HEK293 (cell line): ENCODE data around the gene FKBP14.

ENCODE experiments used
- CTCF ChIA-PET: fragments of 350-600 bp; formaldehyde crosslinking; extraction: SDS; loops from one replicate; lab custom pipeline; 2021; ENCODE audit warnings: antibody characterized with exemption; lab: Yijun Ruan, JAX
- POLR2A ChIA-PET: fragments of 300-600 bp; formaldehyde crosslinking; extraction: SDS; loops from one replicate; lab custom pipeline; 2020; ENCODE audit warnings: antibody characterized with exemption, inconsistent platforms; lab: Yijun Ruan, JAX
- H3K27ac ChIP-seq: fragments of 200-500 bp; sonication (Bioruptor generic); 2 replicates; pipeline ENCODE4 v1.5.1; 2014; ENCODE audit warnings: low read depth, low read length, control low read depth, inconsistent platforms; ENCODE audit errors: extremely low read depth
- H3K36me3 ChIP-seq, 2 experiments: fragments of 200-500 bp in 1 of 2; sonication (Bioruptor generic) in 1 of 2; 1 replicate in 1 of 2; 2 replicates in 1 of 2; pipeline ENCODE4 v1.5.1; 2014 to 2017; ENCODE audit warnings: inconsistent platforms in 2 of 2, low read length in 2 of 2; ENCODE audit not compliant: control insufficient read depth in 2 of 2, insufficient read depth in 1 of 2
- H3K4me1 ChIP-seq: fragments of 200-500 bp; sonication (Bioruptor generic); 2 replicates; pipeline ENCODE4 v1.5.1; 2014; ENCODE audit warnings: mild to moderate bottlenecking, low read length, inconsistent platforms; ENCODE audit not compliant: control insufficient read depth, insufficient read depth
- H3K4me3 ChIP-seq: 2 replicates; pipeline ENCODE4 v1.5.1; 2011; ENCODE audit warnings: low read depth, mild to moderate bottlenecking, control low read depth, low read length, moderate library complexity
- H3K9me3 ChIP-seq: fragments of 200-500 bp; sonication (Bioruptor generic); 2 replicates; pipeline ENCODE4 v1.5.1; 2014; ENCODE audit warnings: low read depth, low read length, inconsistent platforms; ENCODE audit not compliant: control insufficient read depth, insufficient read depth
- GLI4 ChIP-seq: fragments of 450-650 bp; formaldehyde crosslinking; IDR thresholded peaks from 2 replicates; pipeline ENCODE4 v1.5.1; 2016; ENCODE audit warnings: missing biosample characterization, missing genetic modification characterization
- KLF1 ChIP-seq: fragments of 450-650 bp; formaldehyde crosslinking; IDR thresholded peaks from 2 replicates; pipeline ENCODE4 v1.5.1; 2016; ENCODE audit warnings: missing biosample characterization, missing genetic modification characterization
- KLF16 ChIP-seq: fragments of 450-650 bp; formaldehyde crosslinking; IDR thresholded peaks from 2 replicates; pipeline ENCODE4 v1.5.1; 2017; ENCODE audit warnings: missing biosample characterization, missing genetic modification characterization
- PBX3 ChIP-seq: sonication (generic); formaldehyde crosslinking; IDR thresholded peaks from 2 replicates; pipeline ENCODE4 v1.8.1; 2022; ENCODE audit warnings: mild to moderate bottlenecking, moderate library complexity, missing genetic modification reagents
- REPIN1 ChIP-seq: fragments of 450-650 bp; formaldehyde crosslinking; IDR thresholded peaks from 2 replicates; pipeline ENCODE4 v1.5.1; 2017; ENCODE audit warnings: missing biosample characterization, missing genetic modification characterization, low read depth
- SP2 ChIP-seq: fragments of 450-650 bp; formaldehyde crosslinking; IDR thresholded peaks from 2 replicates; pipeline ENCODE4 v1.5.1; 2016; ENCODE audit warnings: missing biosample characterization, missing genetic modification characterization
- SP7 ChIP-seq: fragments of 450-650 bp; formaldehyde crosslinking; IDR thresholded peaks from 2 replicates; pipeline ENCODE4 v1.5.1; 2016; ENCODE audit warnings: missing biosample characterization, missing genetic modification characterization
- YY1 ChIP-seq: fragments of 450-650 bp; formaldehyde crosslinking; IDR thresholded peaks from 2 replicates; pipeline ENCODE4 v1.5.1; 2018; ENCODE audit warnings: missing biosample characterization, missing genetic modification characterization
- ZBTB1 ChIP-seq: fragments of 450-650 bp; formaldehyde crosslinking; IDR thresholded peaks from 2 replicates; pipeline ENCODE4 v1.5.1; 2016; ENCODE audit warnings: missing biosample characterization, missing genetic modification characterization
- ZBTB17 ChIP-seq: fragments of 450-650 bp; formaldehyde crosslinking; IDR thresholded peaks from 2 replicates; pipeline ENCODE4 v1.5.1; 2016; ENCODE audit warnings: missing biosample characterization, missing genetic modification characterization
- ZBTB20 ChIP-seq: fragments of 450-650 bp; formaldehyde crosslinking; IDR thresholded peaks from 2 replicates; pipeline ENCODE4 v1.5.1; 2016; ENCODE audit warnings: missing biosample characterization, missing genetic modification characterization
- ZBTB26 ChIP-seq: fragments of 450-650 bp; formaldehyde crosslinking; optimal IDR thresholded peaks from 2 replicates; pipeline ENCODE3; 2016; ENCODE audit warnings: missing biosample characterization, mild to moderate bottlenecking, missing genetic modification characterization
- ZBTB44 ChIP-seq: fragments of 450-650 bp; IDR thresholded peaks from 2 replicates; pipeline ENCODE4 v1.5.1; 2018; ENCODE audit warnings: missing biosample characterization, mild to moderate bottlenecking, missing genetic modification characterization
- ZNF10 ChIP-seq: fragments of 450-650 bp; formaldehyde crosslinking; IDR thresholded peaks from 2 replicates; pipeline ENCODE4 v1.5.1; 2017; ENCODE audit warnings: missing biosample characterization, missing genetic modification characterization
- ZNF174 ChIP-seq: fragments of 450-650 bp; formaldehyde crosslinking; IDR thresholded peaks from 2 replicates; pipeline ENCODE4 v1.5.0; 2017; ENCODE audit warnings: missing biosample characterization, mild to moderate bottlenecking, missing genetic modification characterization
- ZNF18 ChIP-seq: fragments of 450-650 bp; formaldehyde crosslinking; IDR thresholded peaks from 2 replicates; pipeline ENCODE4 v1.5.1; 2016; ENCODE audit warnings: missing biosample characterization, missing genetic modification characterization
- ZNF2 ChIP-seq: fragments of 450-650 bp; formaldehyde crosslinking; IDR thresholded peaks from 2 replicates; pipeline ENCODE4 v1.5.1; 2016; ENCODE audit warnings: missing biosample characterization, missing genetic modification characterization
- ZNF23 ChIP-seq: fragments of 450-650 bp; formaldehyde crosslinking; IDR thresholded peaks from 2 replicates; pipeline ENCODE4 v1.5.1; 2016; ENCODE audit warnings: missing biosample characterization, missing genetic modification characterization, borderline replicate concordance
- ZNF341 ChIP-seq: fragments of 450-650 bp; formaldehyde crosslinking; IDR thresholded peaks from 2 replicates; pipeline ENCODE4; 2016; ENCODE audit warnings: low read depth, missing biosample characterization, missing genetic modification characterization
- ZNF416 ChIP-seq: fragments of 450-650 bp; formaldehyde crosslinking; IDR thresholded peaks from 2 replicates; pipeline ENCODE4 v1.5.1; 2016; ENCODE audit warnings: missing biosample characterization, missing genetic modification characterization
- ZNF423 ChIP-seq: fragments of 450-650 bp; formaldehyde crosslinking; IDR thresholded peaks from 2 replicates; pipeline ENCODE4 v1.5.1; 2016; ENCODE audit warnings: missing biosample characterization, missing genetic modification characterization
- ZNF501 ChIP-seq: fragments of 450-650 bp; formaldehyde crosslinking; IDR thresholded peaks from 2 replicates; pipeline ENCODE4 v1.5.1; 2016; ENCODE audit warnings: missing biosample characterization, missing genetic modification characterization
- ZNF555 ChIP-seq: fragments of 450-650 bp; formaldehyde crosslinking; conservative IDR thresholded peaks from 2 replicates; pipeline ENCODE4 v1.5.1; 2017; ENCODE audit warnings: missing biosample characterization, mild to moderate bottlenecking, missing genetic modification characterization, inconsistent platforms
- ZNF561 ChIP-seq: fragments of 450-650 bp; IDR thresholded peaks from 2 replicates; pipeline ENCODE4 v1.5.1; 2018; ENCODE audit warnings: missing biosample characterization, missing genetic modification characterization, borderline replicate concordance
- ZNF596 ChIP-seq: fragments of 450-650 bp; IDR thresholded peaks from 2 replicates; pipeline ENCODE4 v1.5.0; 2018; ENCODE audit warnings: missing biosample characterization, mild to moderate bottlenecking, missing genetic modification characterization, moderate library complexity
- ZNF658 ChIP-seq: fragments of 450-650 bp; formaldehyde crosslinking; IDR thresholded peaks from 2 replicates; pipeline ENCODE4; 2016; ENCODE audit warnings: missing biosample characterization, missing genetic modification characterization
- ZNF692 ChIP-seq: fragments of 450-650 bp; formaldehyde crosslinking; IDR thresholded peaks from 2 replicates; pipeline ENCODE4 v1.5.1; 2016; ENCODE audit warnings: missing biosample characterization, missing genetic modification characterization
- ZSCAN4 ChIP-seq: fragments of 450-650 bp; formaldehyde crosslinking; IDR thresholded peaks from 2 replicates; pipeline ENCODE4 v1.5.1; 2017; ENCODE audit warnings: missing biosample characterization, missing genetic modification characterization
- ZXDB ChIP-seq: fragments of 450-650 bp; formaldehyde crosslinking; IDR thresholded peaks from 2 replicates; pipeline ENCODE4 v1.5.1; 2016; ENCODE audit warnings: missing biosample characterization, missing genetic modification characterization

The FKBP14 gene

GRCh38 chr7:29988424-29989256 is 37.9 kb downstream of the FKBP14 start:
- Histone ChIP-seq H3K27ac (peak overlapping the region; percentile 89), H3K36me3 (peaks cover 0 to 5% of the 10 kb centered on the region in 2 experiments; a peak in 1 of 3 replicates), H3K9me3 (no peaks in the 10 kb centered on the region), H3K4me3 (peak overlapping the region; percentile 68), H3K4me1 (peaks cover 5% of the 10 kb centered on the region)
- ChIA-PET POLR2A (interaction anchor here (0.5 to 1.6 kb wide), 6 partner anchors 11 to 652 kb away, joined by 3 to 12 read pairs (median 4); partner anchors contain the start of genes FKBP14 and PLEKHA8), CTCF (interaction anchor here (0.7 to 1.2 kb wide), 3 partner anchors 12 to 214 kb away, joined by 3 to 4 read pairs (median 3); no protein-coding TSS in a partner anchor)
- TF ChIP-seq GLI4 (tag by site-specific recombination), result no peak
- TF ChIP-seq ZNF555, result no peak
- TF ChIP-seq ZBTB44 (tag by site-specific recombination), result 0 out of 2 replicates have a peak, but pooled peaks have one; percentile 18
- peak; percentile 60; the same call in 1 of the 2 replicates for TF ChIP-seq ZBTB17 (tag by site-specific recombination)
- TF ChIP-seq ZNF10 (tag by site-specific recombination), result peak; percentile 74
- TF ChIP-seq KLF1 (tag by site-specific recombination), result peak; percentile 35; the same call in 1 of the 2 replicates
- TF ChIP-seq YY1 (tag by site-specific recombination), result peak; percentile 58
- TF ChIP-seq ZNF501, result peak; percentile 27; the same call in 1 of the 2 replicates
- TF ChIP-seq ZXDB (tag by site-specific recombination), result peak; percentile 27; the same call in 1 of the 2 replicates
- no peak for TF ChIP-seq ZNF692 (tag by site-specific recombination)
- no peak for TF ChIP-seq ZNF174 (tag by site-specific recombination)
- peak; percentile 64 for TF ChIP-seq ZBTB26 (tag by site-specific recombination)
- no peak for TF ChIP-seq ZNF561 (tag by site-specific recombination)
- TF ChIP-seq ZNF423, result 0 out of 2 replicates have a peak, but pooled peaks have one; percentile 31
- TF ChIP-seq KLF16 (tag by site-specific recombination), result no peak
- peak; percentile 58; the same call in 1 of the 2 replicates for TF ChIP-seq ZNF18
- no peak for TF ChIP-seq SP2 (tag by site-specific recombination)
- 0 out of 2 replicates have a peak, but pooled peaks have one; percentile 16 for TF ChIP-seq ZNF596 (tag by site-specific recombination)
- TF ChIP-seq SP7 (tag by site-specific recombination), result peak; percentile 33; the same call in 1 of the 2 replicates
- TF ChIP-seq ZBTB1 (tag by site-specific recombination), result 0 out of 2 replicates have a peak, but pooled peaks have one; percentile 22
- peak; percentile 2; the same call in 1 of the 2 replicates for TF ChIP-seq PBX3
- no peak for TF ChIP-seq ZNF23 (tag by site-specific recombination)
- peak; percentile 77 for TF ChIP-seq ZBTB20 (tag by site-specific recombination)
- TF ChIP-seq ZNF341, result 0 out of 2 replicates have a peak, but pooled peaks have one; percentile 15
- TF ChIP-seq REPIN1 (tag by site-specific recombination), result no peak
- TF ChIP-seq ZSCAN4 (tag by site-specific recombination), result peak; percentile 86
- no peak for TF ChIP-seq ZNF416 (tag by site-specific recombination)
- TF ChIP-seq ZNF658 (tag by site-specific recombination), result no peak
- peak; percentile 44; the same call in 1 of the 2 replicates for TF ChIP-seq ZNF2
